NCI-H345 treated with DMSO at 0.1 percent for 48 hours (cell line): ENCODE results near the gene SUCO.

ENCODE experiments used
- DNase-seq: peaks from one replicate; lab custom pipeline; 2025; ENCODE audit not compliant: unreplicated experiment; lab: John Stamatoyannopoulos, UW

The SUCO gene

DNA sequence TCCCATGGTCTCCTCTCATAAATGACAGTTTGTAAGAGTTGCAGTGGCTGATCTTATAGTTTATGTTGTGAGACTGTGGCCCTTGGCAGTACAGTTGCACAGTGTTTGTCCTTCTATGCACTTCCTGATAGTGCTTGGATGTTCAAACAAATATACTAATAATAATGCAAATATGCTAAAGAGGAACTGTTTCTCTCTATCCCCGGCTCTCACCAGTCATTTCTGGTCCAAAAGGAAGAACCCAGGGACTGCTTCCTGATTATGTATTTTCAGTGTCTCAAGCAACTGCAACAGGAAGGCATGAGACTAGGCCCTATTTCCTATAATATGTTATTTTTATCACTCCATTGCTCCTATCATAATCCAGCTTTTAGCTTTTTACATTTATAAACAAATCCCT is 17.0 kb upstream of the SUCO start:
- DNase-seq, result no peak

DNA sequence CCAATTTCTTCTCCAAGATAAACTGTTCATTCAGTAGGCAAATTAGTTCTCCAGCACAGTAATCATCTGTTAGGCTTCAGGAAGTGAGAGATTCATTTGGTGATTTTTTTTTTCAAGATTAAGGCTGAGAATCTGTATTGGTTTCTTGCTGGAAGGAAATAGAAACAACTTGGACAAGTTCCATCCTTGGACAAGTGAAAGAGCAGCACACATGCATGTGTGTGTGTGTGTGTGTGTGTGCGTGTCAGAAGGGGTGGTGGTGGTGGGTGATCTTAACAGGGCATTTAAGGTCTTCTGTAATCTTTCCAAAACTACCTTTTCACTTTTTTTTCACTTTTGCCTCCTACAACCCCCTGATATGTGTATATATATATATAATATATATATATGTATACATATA is 15.9 kb upstream of the SUCO start:
- DNase-seq, result no peak

DNA sequence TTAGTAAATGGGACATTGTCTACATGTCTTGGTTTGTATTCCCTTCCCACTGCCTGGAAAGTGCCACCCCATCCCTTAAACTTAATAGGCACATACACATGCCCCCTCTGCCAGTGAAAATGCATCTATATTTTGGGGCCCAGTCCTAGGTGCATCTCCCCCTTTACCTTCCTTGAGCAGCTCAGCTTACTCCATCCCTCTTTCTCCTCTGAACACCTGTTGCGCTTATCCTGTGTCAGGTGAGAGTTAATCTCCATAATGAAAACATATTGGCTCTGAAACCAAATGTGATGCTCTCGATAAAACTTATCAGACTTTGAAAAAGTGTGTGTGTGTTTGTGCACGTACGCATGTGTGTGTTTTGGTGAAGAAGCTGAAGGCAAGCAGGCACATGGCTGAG is 15.4 kb upstream of the SUCO start:
- no peak for DNase-seq

DNA sequence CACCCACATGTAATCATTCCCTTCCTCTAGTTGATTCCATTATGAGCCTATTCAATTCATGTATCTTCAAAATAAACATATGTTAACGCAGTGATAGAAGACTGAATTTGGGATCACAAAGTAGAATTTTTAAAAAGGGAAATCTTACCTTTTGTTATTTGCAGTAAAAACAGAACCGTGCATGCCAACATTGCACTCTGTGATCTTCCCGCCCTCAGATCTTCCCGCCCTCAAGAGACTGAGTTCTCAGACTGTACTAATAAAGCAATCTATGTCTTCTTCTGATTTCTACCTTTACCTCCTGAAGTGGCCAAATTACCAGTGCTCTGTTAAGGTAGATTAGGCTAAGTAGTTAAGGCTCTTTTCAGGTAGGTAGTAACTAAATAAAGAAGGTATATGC is 3.6 kb upstream of the SUCO start:
- no peak for DNase-seq

DNA sequence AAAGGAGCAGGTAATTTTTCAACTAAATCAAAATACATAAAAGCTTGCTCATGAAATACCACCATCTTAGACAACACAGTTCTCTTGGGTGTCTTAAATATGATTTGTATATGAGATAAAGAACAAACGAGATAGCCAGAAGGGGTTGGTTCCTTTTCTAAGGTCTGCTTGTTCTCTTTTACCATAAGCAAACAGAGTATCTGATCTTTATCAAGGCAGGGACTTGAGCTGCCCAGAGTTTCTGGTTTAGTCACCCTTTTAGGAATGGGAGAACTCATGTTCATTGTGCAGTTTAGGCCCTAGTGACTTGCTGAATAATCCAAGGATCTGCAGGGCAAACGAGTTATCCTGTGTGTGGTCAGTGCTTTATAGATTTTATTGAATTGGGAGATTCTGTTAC is 3.0 kb upstream of the SUCO start:
- no peak for DNase-seq

DNA sequence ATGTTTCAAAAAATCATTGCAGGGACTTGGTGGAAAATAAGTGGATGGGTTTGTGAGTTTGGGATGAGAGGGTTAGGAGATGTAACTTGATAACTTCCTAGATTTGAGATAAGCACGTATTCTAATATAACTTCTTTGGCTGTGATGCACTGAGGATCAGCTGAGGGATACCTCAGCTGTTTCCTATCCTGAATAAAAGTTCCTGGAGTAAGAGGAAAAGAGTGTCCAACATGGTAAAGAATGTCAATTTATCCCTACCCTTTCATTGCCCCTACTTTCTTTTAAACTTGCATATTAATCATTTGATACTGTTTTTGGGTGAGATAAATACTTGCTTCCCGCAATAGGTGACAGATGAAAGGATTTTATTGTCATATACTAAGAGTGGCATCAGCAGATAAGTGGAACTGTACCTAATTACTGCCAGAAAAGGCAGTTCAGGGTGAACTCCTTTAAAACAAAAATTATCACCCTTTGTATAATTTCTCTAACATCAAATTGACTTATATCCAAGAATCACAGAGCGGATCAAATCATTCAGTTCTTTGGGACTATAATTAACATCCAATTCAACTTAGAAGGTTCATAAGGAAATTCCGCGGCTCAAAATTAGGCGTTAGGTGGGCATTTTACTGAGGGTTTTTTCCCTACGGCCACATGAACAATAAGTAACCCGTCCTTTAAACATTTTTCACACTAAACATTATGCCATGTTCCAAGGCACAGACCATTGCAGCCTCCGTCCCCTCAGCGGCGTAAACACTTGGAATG is 1.4 kb upstream of the SUCO start:
- DNase-seq, result no peak

DNA sequence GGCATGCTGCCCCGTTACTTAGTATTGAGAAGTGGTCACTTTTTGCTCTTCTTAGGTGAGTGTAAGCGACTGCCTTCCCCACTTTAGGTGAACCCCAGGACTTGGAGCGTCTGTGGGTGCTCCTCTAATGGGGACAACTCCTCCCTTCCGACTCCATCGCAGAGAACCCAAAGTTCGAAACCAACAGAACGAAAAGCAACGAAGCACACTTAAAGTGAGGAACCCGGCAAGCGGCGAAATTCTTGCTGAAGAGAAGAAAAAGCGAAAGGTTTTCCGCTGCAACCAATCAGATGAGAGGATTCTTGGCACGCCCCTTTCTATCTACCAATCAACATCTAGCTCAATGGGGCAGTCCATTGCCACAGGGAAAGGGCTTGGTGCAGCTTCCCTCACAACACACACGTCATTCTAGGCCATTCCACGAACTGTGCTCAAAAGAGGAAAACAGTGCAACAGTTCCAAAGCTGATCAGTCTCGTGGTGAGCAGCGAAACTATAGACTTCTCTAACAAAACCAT is 709 bp upstream of the SUCO start:
- DNase-seq, result peak; percentile 97

DNA sequence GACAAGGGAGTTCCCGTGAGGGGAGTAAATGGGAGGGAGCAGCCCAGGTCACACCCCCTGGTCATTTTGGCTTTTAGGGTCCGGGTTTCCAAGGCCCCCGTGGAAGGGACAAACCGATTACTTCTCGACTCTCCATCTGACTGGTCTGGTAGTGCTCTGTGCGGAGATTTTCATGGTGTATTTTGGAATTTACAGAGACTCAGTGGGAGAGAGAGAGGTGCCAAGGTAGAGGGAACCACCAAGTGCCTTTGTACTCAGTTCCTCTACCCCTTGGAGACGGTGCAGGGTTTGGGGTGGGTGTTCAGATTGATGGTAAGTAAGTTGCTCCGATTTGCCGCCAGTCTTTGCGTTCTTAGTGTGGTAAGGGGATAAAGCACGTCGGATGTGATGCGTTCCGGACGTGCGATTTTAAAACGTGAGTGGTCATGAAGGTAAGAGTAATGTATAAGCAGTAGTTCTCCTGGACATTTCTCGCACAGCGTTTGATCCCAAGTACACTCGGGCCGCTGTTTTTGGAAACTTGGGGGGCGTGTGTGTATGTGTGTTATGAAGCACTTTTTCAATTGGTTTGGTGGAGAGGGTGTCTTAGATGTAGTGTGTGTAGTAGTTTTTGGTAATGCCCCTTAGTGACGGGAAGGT is 682 bp downstream of the SUCO start:
- DNase-seq, result no peak

DNA sequence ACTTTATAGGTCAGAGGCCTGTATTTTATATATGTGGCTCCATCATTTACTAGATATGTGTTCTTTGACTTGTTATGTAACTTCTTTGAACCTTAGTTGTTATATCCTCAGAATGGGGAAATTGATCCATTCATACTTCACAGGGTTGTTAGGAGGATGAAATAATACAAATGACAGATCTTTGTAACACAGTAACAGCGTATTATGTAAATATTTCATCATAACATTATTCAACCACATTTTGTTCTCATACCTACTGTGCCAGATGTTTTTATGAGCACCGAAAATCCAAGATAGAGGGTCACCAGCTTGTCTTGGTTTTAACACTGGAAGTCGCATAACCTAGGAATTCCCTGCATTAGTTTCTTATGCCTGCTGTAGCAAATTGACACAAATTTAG is 3.3 kb downstream of the SUCO start:
- no peak for DNase-seq

DNA sequence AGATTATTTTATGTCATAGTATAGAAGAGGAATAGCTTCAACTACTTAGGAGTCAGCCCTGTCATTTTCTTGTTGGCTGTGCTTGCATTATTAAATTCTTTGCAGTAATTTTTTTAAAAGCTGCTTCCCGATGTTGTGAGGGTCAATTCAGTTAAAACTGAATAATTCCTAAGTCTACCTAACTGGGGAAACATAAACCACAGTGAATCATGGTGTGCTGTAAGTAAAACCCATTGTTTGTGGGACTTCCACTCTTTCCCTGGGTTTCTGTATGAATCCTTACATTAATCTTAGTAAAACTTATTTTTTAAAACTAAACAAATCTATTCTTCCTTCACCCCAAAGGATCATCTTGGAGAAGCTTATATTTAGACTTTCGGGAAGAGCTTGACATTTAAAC is 4.4 kb downstream of the SUCO start:
- DNase-seq, result no peak

DNA sequence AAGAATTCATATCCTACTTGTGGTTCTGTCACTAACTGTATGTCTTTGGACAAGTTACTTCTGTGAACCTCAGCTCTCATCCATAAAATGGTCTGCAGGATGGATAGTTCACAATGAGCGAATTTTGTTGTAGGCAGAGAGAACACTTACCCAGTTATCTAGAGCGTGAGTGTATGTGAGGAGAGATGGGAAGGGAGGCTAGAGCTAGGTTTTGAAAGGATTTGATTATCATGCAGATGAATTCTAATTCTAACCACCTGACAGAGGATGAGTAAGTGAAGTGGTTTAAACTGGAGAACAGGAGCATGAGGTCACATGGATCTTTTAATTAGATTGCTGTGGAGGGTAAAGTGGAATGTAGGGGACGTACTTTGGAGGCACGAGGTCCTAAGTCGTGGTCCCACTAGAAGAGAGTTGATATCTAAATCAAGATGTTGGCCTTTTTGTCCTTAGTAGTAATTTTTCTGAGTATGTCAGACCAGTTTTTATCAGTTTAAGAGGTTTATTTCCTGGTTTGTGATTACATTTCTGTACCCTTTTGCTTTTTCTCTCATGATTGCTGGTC is 5.0 kb downstream of the SUCO start:
- no peak for DNase-seq

DNA sequence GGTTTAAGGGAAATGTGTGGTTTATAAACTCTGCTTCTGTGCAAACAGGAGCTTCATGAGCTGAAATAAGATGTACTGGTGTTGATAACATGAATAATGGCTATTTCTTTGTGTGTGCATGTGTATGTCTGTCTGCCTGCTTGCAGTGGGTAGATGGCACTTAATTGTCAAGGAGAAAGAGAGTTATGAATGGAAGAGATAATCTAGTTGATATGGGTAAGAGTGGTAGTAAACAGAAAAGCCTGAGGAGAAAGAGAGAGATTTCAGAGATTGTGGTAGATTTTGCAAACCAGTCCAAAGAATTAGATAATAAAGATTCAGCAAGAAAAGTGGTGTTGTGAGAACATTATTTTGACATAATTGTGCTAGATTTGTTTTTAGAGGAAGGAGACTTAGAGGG is 7.7 kb downstream of the SUCO start:
- no peak for DNase-seq

DNA sequence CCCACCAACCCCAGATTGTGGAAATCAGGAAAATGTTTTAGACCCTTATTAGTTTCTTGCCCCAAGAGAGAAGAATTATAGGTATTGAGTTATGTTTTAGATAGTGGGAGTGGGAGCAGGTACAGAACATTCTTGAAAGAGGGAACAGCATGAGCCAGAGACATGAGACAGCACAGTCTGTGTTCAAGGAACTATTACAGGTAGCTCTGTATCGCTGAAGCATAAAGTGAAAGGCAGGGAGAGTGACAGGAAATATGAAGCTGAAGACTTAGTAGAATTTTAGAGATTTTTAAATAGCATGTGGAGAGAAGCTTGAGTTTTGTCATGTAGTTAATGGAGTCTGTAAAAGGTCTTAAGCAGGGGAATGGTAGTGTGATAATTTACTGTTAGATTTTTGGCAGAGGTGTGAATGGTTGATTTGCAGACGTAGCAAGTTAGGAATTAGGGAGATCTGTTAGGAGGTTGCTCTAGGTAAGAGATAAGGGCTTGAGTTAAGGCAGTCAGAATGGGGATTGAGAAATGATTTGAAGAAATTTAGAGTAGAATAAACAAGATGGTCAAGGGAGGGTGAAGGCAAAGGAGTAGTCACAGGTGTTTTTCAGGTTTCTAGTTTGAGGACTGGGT is 11.6 kb downstream of the SUCO start:
- DNase-seq, result no peak

DNA sequence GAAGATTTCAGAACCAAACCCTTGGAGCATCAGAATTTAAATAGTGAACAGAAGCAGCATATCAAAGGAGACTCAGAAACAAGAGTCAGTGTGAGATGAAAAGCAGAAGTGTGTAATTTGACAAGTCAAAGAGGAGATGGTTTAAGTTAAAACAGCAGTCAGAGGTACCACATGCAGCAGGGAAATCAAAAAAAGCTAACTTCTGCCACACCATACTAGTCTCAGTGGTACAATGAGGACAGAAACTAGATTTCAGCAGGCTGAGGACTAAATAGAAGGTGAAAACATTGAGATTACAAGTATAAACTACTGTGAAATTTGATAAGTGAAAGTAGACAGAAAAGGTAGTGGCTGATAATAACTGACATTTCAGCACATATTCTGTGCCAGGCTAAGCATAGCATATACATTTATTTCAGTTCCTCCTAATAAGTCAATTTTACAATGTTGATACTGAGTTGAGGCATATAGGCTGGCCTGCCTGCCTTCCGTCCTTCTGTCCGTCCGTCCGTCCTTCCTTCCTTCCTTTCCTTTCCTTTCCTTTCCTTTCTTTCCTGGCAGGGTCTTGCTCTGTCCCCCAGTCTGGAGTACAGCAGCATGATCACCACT is 12.6 kb downstream of the SUCO start:
- no peak for DNase-seq

DNA sequence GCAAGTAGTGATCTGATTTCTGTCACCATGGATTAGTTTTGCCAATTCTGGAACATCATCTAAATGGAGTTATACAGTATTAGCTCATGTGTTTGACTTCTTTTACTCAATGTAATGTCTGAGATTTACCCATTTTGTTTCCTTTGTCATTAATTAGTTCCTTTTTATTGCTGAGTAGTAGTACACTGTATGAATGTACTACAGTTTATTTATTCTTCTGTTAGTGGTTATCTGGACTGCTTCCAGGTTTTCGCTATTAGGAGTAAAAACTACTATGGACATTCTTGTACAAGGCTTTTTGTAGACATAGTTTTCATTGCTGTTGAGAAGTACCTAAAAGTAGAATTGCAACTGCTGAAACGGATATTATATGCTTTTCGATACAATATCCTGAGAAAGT is 14.1 kb downstream of the SUCO start:
- DNase-seq, result no peak

DNA sequence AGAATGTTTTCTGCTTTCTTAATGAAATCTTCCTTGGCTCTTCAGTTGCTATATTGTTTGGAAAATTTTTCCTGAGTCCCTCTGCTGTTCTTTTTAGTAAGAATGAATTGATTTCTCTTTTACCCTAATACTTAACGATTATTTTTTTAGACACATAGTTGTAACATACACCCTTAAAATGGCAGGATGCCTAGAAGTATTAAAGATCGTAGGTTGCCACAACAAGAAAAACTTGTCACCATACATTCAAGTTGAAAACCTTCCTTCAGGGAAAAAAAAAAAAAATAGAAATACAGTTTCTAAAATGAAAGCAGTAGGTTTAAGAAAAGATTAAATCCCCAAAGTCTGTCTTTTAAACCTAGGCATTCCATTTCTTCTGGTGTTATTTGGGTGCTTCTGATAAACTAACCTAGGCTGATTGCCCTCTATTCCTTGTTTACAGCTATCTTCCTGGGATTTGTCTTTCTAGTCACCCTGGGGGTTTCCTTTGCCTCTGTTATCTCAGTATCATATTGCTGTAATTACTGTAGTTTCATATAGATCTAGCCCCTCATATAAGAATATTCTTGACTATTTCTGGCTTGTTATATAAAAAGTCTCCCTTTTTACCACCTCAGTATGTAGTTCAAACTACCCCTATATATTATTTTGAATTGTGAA is 16.8 kb downstream of the SUCO start:
- DNase-seq, result no peak

DNA sequence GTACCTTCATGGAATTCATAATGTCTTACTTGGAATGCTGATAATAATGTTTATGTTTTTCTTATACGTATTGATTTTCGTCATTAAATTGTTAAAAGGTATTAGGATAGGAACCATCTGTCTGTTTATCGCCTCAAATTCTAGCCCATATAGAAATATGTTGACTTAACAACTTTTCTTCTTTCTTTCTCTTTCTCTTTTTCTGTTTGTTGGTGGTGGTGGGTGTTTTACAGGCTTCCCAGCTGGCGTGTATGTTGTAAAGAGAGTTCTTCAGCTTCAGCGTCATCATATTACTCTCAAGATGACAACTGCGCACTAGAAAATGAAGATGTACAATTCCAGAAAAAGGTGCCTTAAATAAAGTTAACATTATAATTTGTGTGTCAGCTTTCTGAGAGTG is 18.3 kb downstream of the SUCO start:
- DNase-seq, result no peak

DNA sequence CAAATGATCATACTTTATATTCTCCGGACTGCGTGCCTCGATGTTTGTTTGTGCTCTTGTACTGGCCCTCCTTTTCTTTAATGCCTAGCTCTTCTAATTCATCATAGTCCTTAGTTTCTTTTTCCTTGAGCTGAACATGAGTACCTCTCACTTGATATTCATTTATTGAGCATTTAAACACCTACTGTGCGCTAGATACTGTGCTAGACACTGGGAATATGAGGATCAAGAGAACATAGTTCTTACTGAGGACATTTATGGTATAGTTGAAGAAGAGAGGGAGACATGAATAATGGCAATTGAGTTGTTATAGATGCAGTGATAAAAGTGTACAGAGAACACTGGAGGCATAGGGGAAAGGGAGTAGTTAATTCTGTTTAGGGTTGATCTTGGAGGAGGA is 22.0 kb downstream of the SUCO start:
- no peak for DNase-seq

DNA sequence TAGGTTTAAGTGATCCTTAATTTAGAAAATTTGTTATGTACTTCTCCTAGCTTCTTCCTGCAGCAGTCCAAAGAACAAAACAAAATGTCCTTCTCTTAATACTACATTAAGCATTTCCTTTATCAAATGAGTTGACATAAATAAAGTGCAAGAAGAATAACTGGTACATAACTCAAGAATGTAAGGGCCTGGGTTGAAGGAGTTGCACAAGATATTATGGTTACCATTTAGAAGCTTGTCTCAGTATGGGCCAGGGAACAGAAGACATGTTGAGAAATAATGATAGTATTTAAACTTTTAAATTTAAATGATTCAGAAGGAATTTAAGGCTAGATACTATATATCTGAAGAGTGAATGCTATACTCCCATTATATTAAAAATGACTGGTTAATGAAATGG is 23.5 kb downstream of the SUCO start:
- no peak for DNase-seq

DNA sequence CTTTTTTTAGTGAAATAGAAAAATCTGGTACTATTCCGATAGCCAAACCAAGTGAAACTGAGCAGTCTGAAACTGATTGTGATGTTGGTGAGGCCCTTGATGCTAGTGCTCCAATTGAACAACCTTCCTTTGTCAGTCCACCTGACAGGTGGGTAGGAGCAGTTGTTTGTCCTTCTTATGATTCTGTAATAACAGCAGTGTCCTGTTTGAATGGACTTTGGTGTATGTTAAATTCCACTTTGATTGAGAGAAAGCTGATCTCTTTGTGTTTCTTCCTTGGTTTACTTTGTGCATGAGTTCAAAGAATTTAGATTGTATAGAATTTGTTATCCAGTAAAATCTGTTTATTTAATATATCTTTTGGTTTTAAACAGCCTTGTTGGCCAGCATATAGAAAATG is 24.3 kb downstream of the SUCO start:
- DNase-seq, result no peak

DNA sequence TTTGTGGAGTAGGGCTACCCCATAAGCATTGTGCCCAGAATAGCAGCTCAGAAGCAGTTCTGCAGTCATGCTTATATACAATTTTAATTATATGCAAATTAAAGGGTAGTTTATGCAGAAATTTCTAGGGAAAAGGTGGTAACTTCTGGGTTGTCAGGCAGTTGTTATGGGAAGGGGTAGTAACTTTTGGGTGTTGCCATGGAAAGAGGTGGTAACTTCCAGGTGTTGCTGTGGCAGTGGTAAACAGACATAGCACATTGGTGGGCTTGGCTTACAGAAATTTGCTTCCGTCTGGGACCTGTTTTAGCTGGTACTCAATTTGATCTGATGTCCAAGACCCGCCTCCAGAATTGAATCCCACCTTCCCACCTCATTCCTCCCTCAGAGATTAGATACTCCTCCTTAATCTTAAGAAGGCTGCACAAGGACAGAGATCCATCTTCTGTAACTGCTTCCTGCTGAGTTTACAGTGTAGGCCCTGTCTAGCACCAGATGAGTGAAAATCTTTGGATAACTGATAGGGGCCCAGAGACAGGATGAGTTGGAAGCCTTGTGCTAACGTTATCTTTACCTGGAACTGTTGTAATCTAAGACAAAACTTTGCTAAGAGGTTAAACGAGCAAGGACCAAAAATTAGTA is 26.7 kb downstream of the SUCO start:
- no peak for DNase-seq
